H9 (cell line): ENCODE measurements around the gene GRIN2A. TPM values are rescaled to one million over a fixed set of nuclear protein-coding genes. Genes with fewer than 3 reads are reported as not detected.

Experiments
- DNase-seq: peaks from one replicate; pipeline ENCODE4 v3.0.0-alpha.2; 2017
- H2AFZ ChIP-seq: one replicate; pipeline ENCODE4 v1.6.1; 2013; ENCODE audit warnings: mild to moderate bottlenecking, low read length, control low read depth, moderate library complexity
- H2AK5ac ChIP-seq: 2 replicates; pipeline ENCODE4 v1.6.1; 2013; ENCODE audit warnings: low read length, control low read depth, mixed read lengths; ENCODE audit not compliant: insufficient read length
- H2BK120ac ChIP-seq: one replicate; pipeline ENCODE4 v1.6.1; 2013; ENCODE audit warnings: low read depth, mild to moderate bottlenecking, low read length, control low read depth, inconsistent platforms; ENCODE audit not compliant: poor library complexity, severe bottlenecking
- H2BK12ac ChIP-seq: 2 replicates; pipeline ENCODE4 v1.6.1; 2013; ENCODE audit warnings: low read length, control low read depth, mixed read lengths, low read depth; ENCODE audit not compliant: insufficient read length
- H2BK15ac ChIP-seq: 2 replicates; pipeline ENCODE4 v1.6.1; 2013; ENCODE audit warnings: low read depth, low read length, control low read depth
- H2BK20ac ChIP-seq: one replicate; pipeline ENCODE4 v1.6.1; 2013; ENCODE audit warnings: low read depth, mild to moderate bottlenecking, low read length, control low read depth, inconsistent platforms; ENCODE audit not compliant: poor library complexity, severe bottlenecking
- H2BK5ac ChIP-seq: 2 replicates; pipeline ENCODE4 v1.6.1; 2013; ENCODE audit warnings: low read length, control low read depth, mixed read lengths; ENCODE audit not compliant: insufficient read length
- H3K14ac ChIP-seq: 2 replicates; pipeline ENCODE4 v1.6.1; 2013; ENCODE audit warnings: low read length, control low read depth; ENCODE audit not compliant: insufficient read depth
- H3K18ac ChIP-seq: 2 replicates; pipeline ENCODE4 v1.6.1; 2013; ENCODE audit warnings: low read depth, mild to moderate bottlenecking, mixed read lengths, low read length, control low read depth; ENCODE audit not compliant: insufficient read length
- H3K23ac ChIP-seq: 2 replicates; pipeline ENCODE4 v1.6.1; 2013; ENCODE audit warnings: low read length, control low read depth, mixed read lengths, low read depth; ENCODE audit not compliant: insufficient read length
- H3K23me2 ChIP-seq: 2 replicates; pipeline ENCODE4 v1.6.1; 2013; ENCODE audit warnings: low read depth, mild to moderate bottlenecking, mixed read lengths, low read length, control low read depth; ENCODE audit not compliant: insufficient read length, poor library complexity, severe bottlenecking
- H3K27ac ChIP-seq: 2 replicates; pipeline ENCODE4 v1.5.1; 2013; ENCODE audit warnings: low read length, control low read depth, mixed read lengths, low read depth; ENCODE audit not compliant: insufficient read length
- H3K27me3 ChIP-seq: 2 replicates; pipeline ENCODE4 v1.6.1; 2013; ENCODE audit warnings: low read length, control low read depth, inconsistent platforms; ENCODE audit not compliant: insufficient read depth
- H3K4ac ChIP-seq: 2 replicates; pipeline ENCODE4 v1.6.1; 2013; ENCODE audit warnings: low read depth, mild to moderate bottlenecking, control low read depth, inconsistent platforms, low read length, moderate library complexity
- H3K4me1 ChIP-seq: 2 replicates; pipeline ENCODE4 v1.6.1; 2013; ENCODE audit warnings: low read length, control low read depth, inconsistent platforms; ENCODE audit not compliant: insufficient read depth
- H3K4me2 ChIP-seq: 2 replicates; pipeline ENCODE4 v1.6.1; 2013; ENCODE audit warnings: low read length, control low read depth, mixed read lengths; ENCODE audit not compliant: insufficient read length, insufficient read depth
- H3K56ac ChIP-seq: 2 replicates; pipeline ENCODE4 v1.6.1; 2013; ENCODE audit warnings: low read depth, mild to moderate bottlenecking, mixed read lengths, low read length, control low read depth; ENCODE audit not compliant: insufficient read length
- H3K79me1 ChIP-seq: 2 replicates; pipeline ENCODE4 v1.6.1; 2013; ENCODE audit warnings: low read depth, mild to moderate bottlenecking, moderate library complexity, low read length, control low read depth, inconsistent platforms; ENCODE audit not compliant: insufficient read depth, poor library complexity, severe bottlenecking
- H3K79me2 ChIP-seq: 2 replicates; pipeline ENCODE4 v1.6.1; 2013; ENCODE audit warnings: low read length, control low read depth, inconsistent platforms; ENCODE audit not compliant: insufficient read depth
- H3K9ac ChIP-seq: 2 replicates; pipeline ENCODE4 v1.6.1; 2013; ENCODE audit warnings: low read length, control low read depth, mixed read lengths; ENCODE audit not compliant: insufficient read length; ENCODE audit errors: extremely low read depth
- H3K9me3 ChIP-seq: one replicate; pipeline ENCODE4 v1.6.1; 2013; ENCODE audit warnings: low read depth, low read length, inconsistent platforms; ENCODE audit not compliant: control insufficient read depth
- H3T11ph ChIP-seq: one replicate; pipeline ENCODE4 v1.6.1; 2013; ENCODE audit warnings: mild to moderate bottlenecking, low read length, control low read depth, inconsistent platforms
- H4K20me1 ChIP-seq: one replicate; pipeline ENCODE4 v1.6.1; 2013; ENCODE audit not compliant: control insufficient read depth, insufficient read length, insufficient read depth
- H4K5ac ChIP-seq: 2 replicates; pipeline ENCODE4 v1.6.1; 2013; ENCODE audit warnings: low read depth, mild to moderate bottlenecking, mixed read lengths, low read length, control low read depth; ENCODE audit not compliant: insufficient read length
- H4K8ac ChIP-seq: replicated peaks from 2 replicates; pipeline ENCODE4 v1.6.1; 2013; ENCODE audit warnings: low read length, control low read depth, mixed read lengths, low read depth; ENCODE audit not compliant: insufficient read length
- H4K91ac ChIP-seq: 2 replicates; pipeline ENCODE4 v1.6.1; 2013; ENCODE audit warnings: low read depth, mild to moderate bottlenecking, moderate library complexity, mixed read lengths, low read length, control low read depth; ENCODE audit not compliant: insufficient read length
- H3K27ac Mint-ChIP-seq, 3 experiments: 2 replicates in 2 of 3; 3 replicates in 1 of 3; pipeline ENCODE4 v1.8.0; 2020 to 2021; ENCODE audit warnings: mixed read lengths in 3 of 3, mild to moderate bottlenecking in 1 of 3, moderate library complexity in 1 of 3
- H3K27me3 Mint-ChIP-seq: 2 replicates; pipeline ENCODE4 v1.8.0; 2021; ENCODE audit warnings: low read depth, mild to moderate bottlenecking, moderate library complexity, mixed read lengths
- H3K36me3 Mint-ChIP-seq, 3 experiments: 2 replicates in 2 of 3; 3 replicates in 1 of 3; pipeline ENCODE4 v1.8.0; 2020 to 2021; ENCODE audit warnings: low read depth in 3 of 3, mixed read lengths in 3 of 3; ENCODE audit not compliant: insufficient read depth in 1 of 3
- H3K4me1 Mint-ChIP-seq, 2 experiments: 2 replicates each; pipeline ENCODE4 v1.8.0; 2020; ENCODE audit warnings: mixed read lengths in 2 of 2
- H3K4me3 Mint-ChIP-seq, 2 experiments: 2 replicates in 1 of 2; 3 replicates in 1 of 2; pipeline ENCODE4 v1.8.0; 2020 to 2021; ENCODE audit warnings: mild to moderate bottlenecking in 2 of 2, mixed read lengths in 2 of 2, moderate library complexity in 1 of 2
- H3K9me3 Mint-ChIP-seq, 2 experiments: 2 replicates in 1 of 2; 3 replicates in 1 of 2; pipeline ENCODE4 v1.8.0; 2020; ENCODE audit warnings: mild to moderate bottlenecking in 2 of 2, mixed read lengths in 2 of 2, moderate library complexity in 1 of 2
- CTCF ChIP-seq: fragments of 200-600 bp; sonication (generic); conservative IDR thresholded peaks from 3 replicates; pipeline ENCODE4 v1.8.0; 2021; ENCODE audit warnings: antibody characterized with exemption, mild to moderate bottlenecking
- WGBS: extraction: QIAGEN DNeasy Blood & Tissue Kit; methylation state at CpG from one replicate; pipeline ENCODE4 v1.1.7; 2013; ENCODE audit warnings: missing lambda C conversion rate, low lambda C conversion rate, mixed read lengths; ENCODE audit not compliant: insufficient read length; ENCODE audit errors: extremely low coverage; 5-methylcytosine and 5-hydroxymethylcytosine counted together
- total RNA-seq: library from RNA; stranded (reverse); gene quantifications from 2 replicates; pipeline ENCODE4 v1.2.1, GENCODE V29; 2021

The GRIN2A gene
- total RNA-seq, 1 experiment from 2014 or later = 1.5 TPM

GRCh38 chr16:10226987-10227306 is 44.7 kb upstream of the GRIN2A start:
- Histone ChIP-seq H3K27ac (no peak overlapping the region), H2BK120ac (no peak overlapping the region), H4K5ac (no peak overlapping the region), H3K9ac (no peak overlapping the region), H3K4me2 (no peak overlapping the region), H3K79me1 (no peaks in the 10 kb centered on the region), H4K20me1 (no peaks in the 10 kb centered on the region), H3K79me2 (no peaks in the 10 kb centered on the region), H3K23ac (no peak overlapping the region), H3K4ac (no peak overlapping the region), H3K14ac (no peak overlapping the region), H2BK20ac (no peak overlapping the region), H4K8ac (no peak overlapping the region), H3K56ac (no peak overlapping the region), H2AFZ (no peak overlapping the region), H2AK5ac (no peak overlapping the region), H3K9me3 (no peaks in the 10 kb centered on the region), H2BK12ac (no peak overlapping the region), H3K4me1 (no peaks in the 10 kb centered on the region), H3K18ac (no peak overlapping the region), H2BK15ac (no peak overlapping the region), H2BK5ac (no peak overlapping the region), H3K23me2 (peaks cover 4% of the 10 kb centered on the region), H3T11ph (no peak overlapping the region), H4K91ac (no peak overlapping the region), H3K27me3 (no peaks in the 10 kb centered on the region)
- DNase-seq = no peak
- no peak for TF ChIP-seq CTCF
- no peak overlapping the region for H3K4me3 Mint-ChIP-seq
- H3K27ac Mint-ChIP-seq = no peak overlapping the region
- peaks cover 6 to 10% of the 10 kb centered on the region in 2 experiments; a peak in 3 of 4 replicates for H3K4me1 Mint-ChIP-seq
- peaks cover 0 to 4% (median 0%) of the 10 kb centered on the region in 3 experiments; a peak in 1 of 7 replicates for H3K36me3 Mint-ChIP-seq
- peaks cover 4% of the 10 kb centered on the region for H3K27me3 Mint-ChIP-seq
- WGBS = no CpG with 5 or more reads among the region's 1 CpG
- H3K9me3 Mint-ChIP-seq = peaks cover 5 to 9% of the 10 kb centered on the region in 2 experiments; a peak in 4 of 5 replicates
